Measurements from ENCODE around the gene ARHGEF10L.

- TF ChIP-seq CTCF (conservative IDR thresholded peaks at IDR 0.05; ENCODE audit: low read depth, low read length) (no peak), EZH2 (IDR thresholded peaks at IDR 0.05; ENCODE audit: borderline replicate concordance, low read depth, low read length, poor library complexity, severe bottlenecking) (no peak)
These were observed 92.6 kb downstream of the ARHGEF10L start for GRCh38 chr1:17632106-17632505.
